Measurements from ENCODE around the gene TMEM167B. TPM values are rescaled to one million over a fixed set of nuclear protein-coding genes. Genes with fewer than 3 reads are reported as not detected.

Gene TMEM167B
- total and polyA plus RNA-seq, 2 of the 4 experiments (the other 2 are of a cell fraction): 21.6 to 32.1 TPM

DNA sequence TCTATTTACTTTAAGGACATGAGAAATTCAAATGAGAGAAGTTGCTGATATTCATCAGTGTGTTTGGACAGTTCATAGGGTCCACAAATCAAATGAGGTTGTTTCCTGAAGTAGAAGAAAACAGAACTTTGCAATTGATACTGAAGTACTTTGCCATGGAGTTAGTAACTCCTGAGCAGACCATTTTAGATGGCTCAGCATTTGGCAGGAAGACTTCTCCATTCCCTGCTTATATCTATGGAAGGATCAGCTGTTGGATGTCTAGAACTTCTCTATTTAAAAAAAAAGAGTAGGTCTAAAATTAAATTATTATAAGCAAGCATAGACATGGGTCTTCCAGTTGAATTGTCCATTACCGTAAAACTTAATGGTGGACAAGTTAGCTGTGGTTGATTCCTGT is 5.1 kb downstream of the TMEM167B start:
- DNase-seq: no peak
- no peak overlapping the region for H3K18ac ChIP-seq (ENCODE audit: low read depth, low read length)
- no peak overlapping the region for H2AFZ ChIP-seq (replicated peaks; ENCODE audit: low read length, poor library complexity)
- WGBS, 2 experiments (ENCODE audit: extremely low coverage in 2 of 2, insufficient read length in 1 of 2): no CpG with 5 or more reads among the region's 1 CpG
- ChIA-PET POLR2A (ENCODE audit: unreplicated experiment) (no interaction called here), CTCF (no interaction called here)
- H2AK9ac ChIP-seq (replicated peaks; ENCODE audit: low read depth, low read length, poor library complexity): no peak overlapping the region
- ATAC-seq (ENCODE audit: low read depth): no peak
- H3K4ac ChIP-seq (ENCODE audit: low read depth, low read length): no peak overlapping the region
- H3K4me1 ChIP-seq (ENCODE audit: control insufficient read depth, insufficient read depth, low read length): peaks cover 8% of the 10 kb centered on the region; the same call in 1 of the 2 replicates
- peak overlapping the region; percentile 48 for H2BK5ac ChIP-seq (ENCODE audit: low read depth, low read length, poor library complexity, severe bottlenecking)
- peaks cover 23 to 50% of the 10 kb centered on the region in 2 experiments for H3K79me1 ChIP-seq (ENCODE audit: low read depth in 1 of 2, low read length in 2 of 2)
- no peak overlapping the region for H4K91ac ChIP-seq (ENCODE audit: insufficient read depth, low read depth, low read length)
- dilution Hi-C loops (cut with HindIII; ENCODE audit: low sequenced_read_pairs, unreplicated experiment): no loop called here
- H3K56ac ChIP-seq (ENCODE audit: extremely low read depth, insufficient read depth, low read length): no peak overlapping the region
- H4K5ac ChIP-seq (ENCODE audit: low read depth, low read length): no peak overlapping the region
- peak overlapping the region; percentile 61; the same call in 1 of the 3 replicates for H2BK15ac ChIP-seq (ENCODE audit: low read depth, low read length)
- BruUV-seq (replicated peaks): no TSS peak
- in situ Hi-C loops (cut with MboI; ENCODE audit: low sequenced_read_pairs): no loop called here
- intact Hi-C loops (cut with micrococcal nuclease): no loop called here
- no peak overlapping the region for H3K27ac ChIP-seq (ENCODE audit: insufficient read depth, low read length)
- H3K36me3 ChIP-seq (ENCODE audit: control insufficient read depth, insufficient read depth, low read length): peaks cover 3% of the 10 kb centered on the region; the same call in 1 of the 2 replicates
- TF ChIP-seq MXI1 (IDR thresholded peaks at IDR 0.05; ENCODE audit: borderline replicate concordance, low read depth, low read length): no peak
- no peak for TF ChIP-seq CEBPB (IDR thresholded peaks at IDR 0.05; ENCODE audit: low read depth, low read length)
- TF ChIP-seq, protein P1, sequence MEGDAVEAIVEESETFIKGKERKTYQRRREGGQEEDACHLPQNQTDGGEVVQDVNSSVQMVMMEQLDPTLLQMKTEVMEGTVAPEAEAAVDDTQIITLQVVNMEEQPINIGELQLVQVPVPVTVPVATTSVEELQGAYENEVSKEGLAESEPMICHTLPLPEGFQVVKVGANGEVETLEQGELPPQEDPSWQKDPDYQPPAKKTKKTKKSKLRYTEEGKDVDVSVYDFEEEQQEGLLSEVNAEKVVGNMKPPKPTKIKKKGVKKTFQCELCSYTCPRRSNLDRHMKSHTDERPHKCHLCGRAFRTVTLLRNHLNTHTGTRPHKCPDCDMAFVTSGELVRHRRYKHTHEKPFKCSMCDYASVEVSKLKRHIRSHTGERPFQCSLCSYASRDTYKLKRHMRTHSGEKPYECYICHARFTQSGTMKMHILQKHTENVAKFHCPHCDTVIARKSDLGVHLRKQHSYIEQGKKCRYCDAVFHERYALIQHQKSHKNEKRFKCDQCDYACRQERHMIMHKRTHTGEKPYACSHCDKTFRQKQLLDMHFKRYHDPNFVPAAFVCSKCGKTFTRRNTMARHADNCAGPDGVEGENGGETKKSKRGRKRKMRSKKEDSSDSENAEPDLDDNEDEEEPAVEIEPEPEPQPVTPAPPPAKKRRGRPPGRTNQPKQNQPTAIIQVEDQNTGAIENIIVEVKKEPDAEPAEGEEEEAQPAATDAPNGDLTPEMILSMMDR (conservative IDR thresholded peaks at IDR 0.05; ENCODE audit: low read depth, low read length): no peak
- no peak for TF ChIP-seq RCOR1 (IDR thresholded peaks at IDR 0.05; ENCODE audit: insufficient replicate concordance, low read length)
- TF ChIP-seq MAZ (IDR thresholded peaks at IDR 0.05; ENCODE audit: borderline replicate concordance, low read depth, low read length): no peak
- no peak for TF ChIP-seq POLR2A (IDR thresholded peaks at IDR 0.05; ENCODE audit: low read depth, low read length)
- no peak for TF ChIP-seq NFE2L2 (IDR thresholded peaks at IDR 0.05; ENCODE audit: low read depth, low read length)
- TF ChIP-seq SMC3 (IDR thresholded peaks at IDR 0.05; ENCODE audit: low read depth, low read length): no peak
- no peak for TF ChIP-seq FOS (IDR thresholded peaks at IDR 0.05; ENCODE audit: low read depth, low read length)
- TF ChIP-seq RFX5 (IDR thresholded peaks at IDR 0.05; ENCODE audit: low read depth, low read length): no peak
- TF ChIP-seq RAD21 (IDR thresholded peaks at IDR 0.05; ENCODE audit: low read length): no peak
- no peak for TF ChIP-seq CHD1 (IDR thresholded peaks at IDR 0.05; ENCODE audit: low read depth, low read length)
- no peak for TF ChIP-seq MAFK (IDR thresholded peaks at IDR 0.05; ENCODE audit: low read depth, low read length)
- TF ChIP-seq, protein P2, sequence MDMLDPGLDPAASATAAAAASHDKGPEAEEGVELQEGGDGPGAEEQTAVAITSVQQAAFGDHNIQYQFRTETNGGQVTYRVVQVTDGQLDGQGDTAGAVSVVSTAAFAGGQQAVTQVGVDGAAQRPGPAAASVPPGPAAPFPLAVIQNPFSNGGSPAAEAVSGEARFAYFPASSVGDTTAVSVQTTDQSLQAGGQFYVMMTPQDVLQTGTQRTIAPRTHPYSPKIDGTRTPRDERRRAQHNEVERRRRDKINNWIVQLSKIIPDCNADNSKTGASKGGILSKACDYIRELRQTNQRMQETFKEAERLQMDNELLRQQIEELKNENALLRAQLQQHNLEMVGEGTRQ (IDR thresholded peaks at IDR 0.05; ENCODE audit: low read depth, low read length): no peak
- TF ChIP-seq, protein P3, sequence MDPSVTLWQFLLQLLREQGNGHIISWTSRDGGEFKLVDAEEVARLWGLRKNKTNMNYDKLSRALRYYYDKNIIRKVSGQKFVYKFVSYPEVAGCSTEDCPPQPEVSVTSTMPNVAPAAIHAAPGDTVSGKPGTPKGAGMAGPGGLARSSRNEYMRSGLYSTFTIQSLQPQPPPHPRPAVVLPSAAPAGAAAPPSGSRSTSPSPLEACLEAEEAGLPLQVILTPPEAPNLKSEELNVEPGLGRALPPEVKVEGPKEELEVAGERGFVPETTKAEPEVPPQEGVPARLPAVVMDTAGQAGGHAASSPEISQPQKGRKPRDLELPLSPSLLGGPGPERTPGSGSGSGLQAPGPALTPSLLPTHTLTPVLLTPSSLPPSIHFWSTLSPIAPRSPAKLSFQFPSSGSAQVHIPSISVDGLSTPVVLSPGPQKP (IDR thresholded peaks at IDR 0.05; ENCODE audit: borderline replicate concordance, low read depth, low read length): no peak
- no peak for TF ChIP-seq BHLHE40 (IDR thresholded peaks at IDR 0.05; ENCODE audit: low read depth, low read length)
- H3K14ac ChIP-seq (replicated peaks; ENCODE audit: low read depth, low read length): peak overlapping the region; percentile 48; the same call in 1 of the 2 replicates
- H3K23ac ChIP-seq (ENCODE audit: low read depth, low read length): no peak overlapping the region; the same call in 1 of the 2 replicates
- no peak overlapping the region for H3K4me3 ChIP-seq (ENCODE audit: insufficient read depth, low read depth, low read length)
- no peak overlapping the region for H2AK5ac ChIP-seq (ENCODE audit: low read depth, low read length)
- no peaks in the 10 kb centered on the region for H3K9me3 ChIP-seq (ENCODE audit: control insufficient read depth, insufficient read depth, low read length)
- peaks cover 4% of the 10 kb centered on the region for H3K9me1 ChIP-seq (ENCODE audit: insufficient read depth, low read length)
- no peak overlapping the region for H3K4me2 ChIP-seq (ENCODE audit: low read depth, low read length)
- H4K8ac ChIP-seq (ENCODE audit: low read depth in 2 of 2, low read length in 2 of 2): no peak overlapping the region
- H2BK120ac ChIP-seq (ENCODE audit: low read depth, low read length): 0 out of 2 replicates have a peak overlapping the region, but pooled peaks have one; percentile 20
- H4K20me1 ChIP-seq (ENCODE audit: insufficient read depth, low read length): 0 out of 2 replicates have a peak, but pooled peaks cover 3% of the 10 kb centered on the region
- no peak overlapping the region for H3K9ac ChIP-seq (ENCODE audit: low read depth, low read length)
- no peaks in the 10 kb centered on the region for H3K27me3 ChIP-seq (ENCODE audit: control insufficient read depth, insufficient read depth, low read length)
- no peak overlapping the region for H2BK20ac ChIP-seq (ENCODE audit: low read depth, low read length)
